IMR-90 (cell line): ENCODE results near the gene RIMBP3C. TPM values are rescaled to one million over a fixed set of nuclear protein-coding genes. Genes with fewer than 3 reads are reported as not detected.

Source experiments
- ATAC-seq: fragments of 200-7000 bp; cut with Tn5 transposase; 2 replicates; pipeline ENCODE4 v1.9.1; 2020; ENCODE audit warnings: low read depth, mild to moderate bottlenecking, moderate library complexity
- BruUV-seq: library from RNA; stranded (reverse); fragments of 400-500 nt; replicated peaks from 2 replicates; lab custom pipeline; 2021; lab: Mats Ljungman, UMichigan
- CTCF ChIA-PET: fragments of 300-600 bp; formaldehyde crosslinking; extraction: SDS; loops from one replicate; lab custom pipeline; 2021; ENCODE audit warnings: antibody characterized with exemption; lab: Yijun Ruan, JAX
- POLR2A ChIA-PET: fragments of 300-600 bp; sonication (Branson Sonifier 250); formaldehyde crosslinking; loops from one replicate; lab custom pipeline; 2022; ENCODE audit warnings: antibody characterized with exemption; ENCODE audit not compliant: unreplicated experiment; lab: Charles Lee
- DNase-seq: peaks from one replicate; pipeline ENCODE4 v3.0.0; 2013
- H2AFZ ChIP-seq: replicated peaks from 2 replicates; pipeline ENCODE3; 2013; ENCODE audit warnings: low read length, mild to moderate bottlenecking; ENCODE audit not compliant: poor library complexity
- H2AK5ac ChIP-seq: 2 replicates; pipeline ENCODE4 v1.6.1; 2013; ENCODE audit warnings: low read depth, low read length, inconsistent platforms
- H2AK9ac ChIP-seq: replicated peaks from 2 replicates; pipeline ENCODE3; 2013; ENCODE audit warnings: mild to moderate bottlenecking, low read depth, low read length, moderate library complexity; ENCODE audit not compliant: poor library complexity
- H2BK120ac ChIP-seq: 2 replicates; pipeline ENCODE4 v1.6.1; 2013; ENCODE audit warnings: low read depth, low read length, inconsistent platforms
- H2BK15ac ChIP-seq: 3 replicates; pipeline ENCODE4 v1.6.1; 2013; ENCODE audit warnings: low read depth, low read length, inconsistent platforms
- H2BK20ac ChIP-seq: 2 replicates; pipeline ENCODE4 v1.6.1; 2013; ENCODE audit warnings: low read depth, mild to moderate bottlenecking, inconsistent platforms, low read length, moderate library complexity
- H2BK5ac ChIP-seq: 2 replicates; pipeline ENCODE4 v1.6.1; 2013; ENCODE audit warnings: mild to moderate bottlenecking, low read depth, low read length, inconsistent platforms; ENCODE audit not compliant: poor library complexity, severe bottlenecking
- H3K14ac ChIP-seq: replicated peaks from 2 replicates; pipeline ENCODE4 v1.6.1; 2013; ENCODE audit warnings: low read depth, low read length, inconsistent platforms
- H3K18ac ChIP-seq: 2 replicates; pipeline ENCODE4 v1.6.1; 2013; ENCODE audit warnings: low read depth, low read length, control low read depth
- H3K23ac ChIP-seq: 2 replicates; pipeline ENCODE4 v1.6.1; 2013; ENCODE audit warnings: low read depth, low read length, inconsistent platforms
- H3K27ac ChIP-seq: 2 replicates; pipeline ENCODE4 v1.5.1; 2013; ENCODE audit warnings: mild to moderate bottlenecking, control low read depth, low read length; ENCODE audit not compliant: insufficient read depth
- H3K27me3 ChIP-seq: 2 replicates; pipeline ENCODE4 v1.6.1; 2013; ENCODE audit warnings: low read length; ENCODE audit not compliant: control insufficient read depth, insufficient read depth
- H3K36me3 ChIP-seq: 2 replicates; pipeline ENCODE4 v1.6.1; 2013; ENCODE audit warnings: low read length, mixed read lengths; ENCODE audit not compliant: control insufficient read depth, insufficient read depth
- H3K4ac ChIP-seq: 2 replicates; pipeline ENCODE4 v1.6.1; 2013; ENCODE audit warnings: low read depth, low read length, inconsistent platforms
- H3K4me1 ChIP-seq: 2 replicates; pipeline ENCODE4 v1.6.1; 2013; ENCODE audit warnings: low read length, mixed read lengths; ENCODE audit not compliant: control insufficient read depth, insufficient read depth
- H3K4me2 ChIP-seq: 2 replicates; pipeline ENCODE4 v1.6.1; 2013; ENCODE audit warnings: low read depth, mild to moderate bottlenecking, control low read depth, low read length, moderate library complexity
- H3K4me3 ChIP-seq: 2 replicates; pipeline ENCODE4 v1.5.1; 2013; ENCODE audit warnings: low read depth, mild to moderate bottlenecking, control low read depth, low read length, moderate library complexity; ENCODE audit not compliant: insufficient read depth
- H3K56ac ChIP-seq: 2 replicates; pipeline ENCODE4 v1.6.1; 2013; ENCODE audit warnings: low read length, inconsistent platforms; ENCODE audit not compliant: insufficient read depth; ENCODE audit errors: extremely low read depth
- H3K79me1 ChIP-seq, 2 experiments: 2 replicates each; pipeline ENCODE4 v1.6.1; 2013; ENCODE audit warnings: low read length in 2 of 2, inconsistent platforms in 1 of 2, low read depth in 1 of 2
- H3K9ac ChIP-seq: 2 replicates; pipeline ENCODE4 v1.6.1; 2013; ENCODE audit warnings: low read depth, low read length, control low read depth
- H3K9me1 ChIP-seq: 2 replicates; pipeline ENCODE4 v1.6.1; 2013; ENCODE audit warnings: low read length, inconsistent platforms; ENCODE audit not compliant: insufficient read depth
- H3K9me3 ChIP-seq: 2 replicates; pipeline ENCODE4 v1.6.1; 2013; ENCODE audit warnings: low read length; ENCODE audit not compliant: control insufficient read depth, insufficient read depth
- H4K20me1 ChIP-seq: 2 replicates; pipeline ENCODE4 v1.6.1; 2013; ENCODE audit warnings: low read length, inconsistent platforms; ENCODE audit not compliant: insufficient read depth
- H4K5ac ChIP-seq: 2 replicates; pipeline ENCODE4 v1.6.1; 2013; ENCODE audit warnings: mild to moderate bottlenecking, low read depth, low read length, control low read depth
- H4K8ac ChIP-seq, 2 experiments: 2 replicates each; pipeline ENCODE4 v1.6.1; 2013; ENCODE audit warnings: low read depth in 2 of 2, low read length in 2 of 2, control low read depth in 1 of 2, inconsistent platforms in 1 of 2
- H4K91ac ChIP-seq: 2 replicates; pipeline ENCODE4 v1.6.1; 2013; ENCODE audit warnings: low read depth, low read length, inconsistent platforms; ENCODE audit not compliant: insufficient read depth
- BHLHE40 ChIP-seq: fragments of 150-350 bp; IDR thresholded peaks from 2 replicates; pipeline ENCODE4 v1.6.1; 2016; ENCODE audit warnings: mild to moderate bottlenecking, low read depth, low read length
- CEBPB ChIP-seq: IDR thresholded peaks from 2 replicates; pipeline ENCODE4 v1.6.1; 2012; ENCODE audit warnings: low read depth, low read length, improper control_type of control experiment
- CHD1 ChIP-seq: IDR thresholded peaks from 2 replicates; pipeline ENCODE4 v1.6.1; 2012; ENCODE audit warnings: low read depth, low read length, improper control_type of control experiment
- ELK1 ChIP-seq: fragments of 150-350 bp; IDR thresholded peaks from 2 replicates; pipeline ENCODE4 v1.6.1; 2016; ENCODE audit warnings: low read depth, mild to moderate bottlenecking, low read length, moderate library complexity, borderline replicate concordance
- FOS ChIP-seq: fragments of 150-350 bp; IDR thresholded peaks from 2 replicates; pipeline ENCODE4 v1.6.1; 2016; ENCODE audit warnings: low read depth, low read length
- MAFK ChIP-seq: IDR thresholded peaks from 2 replicates; pipeline ENCODE4 v1.6.1; 2012; ENCODE audit warnings: low read depth, low read length, improper control_type of control experiment
- MAZ ChIP-seq: IDR thresholded peaks from 2 replicates; pipeline ENCODE4 v1.6.1; 2012; ENCODE audit warnings: low read depth, mild to moderate bottlenecking, low read length, improper control_type of control experiment, moderate library complexity, borderline replicate concordance
- MXI1 ChIP-seq: IDR thresholded peaks from 2 replicates; pipeline ENCODE4 v1.6.1; 2012; ENCODE audit warnings: low read depth, mild to moderate bottlenecking, low read length, moderate library complexity, borderline replicate concordance
- NFE2L2 ChIP-seq: fragments of 150-350 bp; IDR thresholded peaks from 2 replicates; pipeline ENCODE4 v1.6.1; 2016; ENCODE audit warnings: low read depth, mild to moderate bottlenecking, low read length
- POLR2A ChIP-seq: IDR thresholded peaks from 2 replicates; pipeline ENCODE4 v1.6.1; 2012; ENCODE audit warnings: mild to moderate bottlenecking, low read depth, low read length
- RAD21 ChIP-seq: IDR thresholded peaks from 2 replicates; pipeline ENCODE4 v1.6.1; 2012; ENCODE audit warnings: low read length, improper control_type of control experiment
- RCOR1 ChIP-seq: IDR thresholded peaks from 2 replicates; pipeline ENCODE4 v1.6.1; 2012; ENCODE audit warnings: mild to moderate bottlenecking, low read length, improper control_type of control experiment; ENCODE audit not compliant: insufficient replicate concordance
- RFX5 ChIP-seq: IDR thresholded peaks from 2 replicates; pipeline ENCODE4 v1.8.0; 2012; ENCODE audit warnings: low read depth, mild to moderate bottlenecking, low read length, moderate library complexity
- SMC3 ChIP-seq: fragments of 150-350 bp; IDR thresholded peaks from 2 replicates; pipeline ENCODE4 v1.6.1; 2016; ENCODE audit warnings: low read depth, mild to moderate bottlenecking, antibody characterized with exemption, low read length, moderate library complexity
- WGBS, 2 experiments: methylation state at CpG; one replicate each; pipeline versions ENCODE4 v1.1.5 to v1.1.7; 2013; ENCODE audit warnings: missing lambda C conversion rate in 2 of 2; ENCODE audit not compliant: insufficient read length in 1 of 2; ENCODE audit errors: extremely low coverage in 2 of 2; 5-methylcytosine and 5-hydroxymethylcytosine counted together
- dilution Hi-C: fragments of 300-500 bp; cut with HindIII; formaldehyde crosslinking; loops from one replicate; pipeline ENCODE4 v1.14.3; 2018; ENCODE audit warnings: low sequenced_read_pairs; ENCODE audit not compliant: unreplicated experiment
- in situ Hi-C: fragments of 300-500 bp; cut with MboI; formaldehyde crosslinking; loops from 3 replicates; pipeline ENCODE4 v1.14.3; 2019; ENCODE audit warnings: low sequenced_read_pairs, inconsistent platforms, mixed read lengths
- intact Hi-C: fragments of 100-400 bp; cut with micrococcal nuclease; formaldehyde crosslinking; loops from 2 replicates; pipeline ENCODE4 v1.10.0; 2022
- polyA plus RNA-seq, 3 experiments: library from polyadenylated mRNA; depleted of rRNA; stranded (reverse); fragments of >200 nt; gene quantifications; 2 replicates each; pipeline ENCODE4 v1.2.3, GENCODE V29; 2012; ENCODE audit warnings: low replicate concordance in 1 of 3
- total RNA-seq: library from RNA; depleted of rRNA; stranded (reverse); fragments of >200 nt; gene quantifications from 2 replicates; pipeline ENCODE4 v1.2.3, GENCODE V29; 2012
- TF ChIP-seq, protein P1 (sequence below): fragments of 150-350 bp; IDR thresholded peaks from 2 replicates; pipeline ENCODE4 v1.6.1; 2017; ENCODE audit warnings: mild to moderate bottlenecking, antibody characterized with exemption, low read length, low read depth
- TF ChIP-seq, protein P2 (sequence below): conservative IDR thresholded peaks from 2 replicates; pipeline ENCODE4 v1.5.1; 2012; ENCODE audit warnings: mild to moderate bottlenecking, low read depth, low read length, improper control_type of control experiment

RIMBP3C gene
- total and polyA plus RNA-seq, 2 of the 4 experiments (the other 2 are of a cell fraction): 0.05 to 0.36 TPM

- no peak overlapping the region for H2BK5ac ChIP-seq
- no peak overlapping the region for H3K4ac ChIP-seq
- no peak overlapping the region for H3K4me3 ChIP-seq
- no peak overlapping the region for H3K9ac ChIP-seq
- no peak overlapping the region for H3K18ac ChIP-seq
- H2AK5ac ChIP-seq: no peak overlapping the region
- H3K9me1 ChIP-seq: peaks cover 35% of the 10 kb centered on the region
- 0 out of 2 replicates have a peak overlapping the region, but pooled peaks have one; percentile 16 for H3K23ac ChIP-seq
- no peaks in the 10 kb centered on the region for H3K27me3 ChIP-seq
- H3K27ac ChIP-seq: no peak overlapping the region
- dilution Hi-C loops (no loop called here), in situ Hi-C loops (no loop called here), intact Hi-C loops (no loop called here)
- H3K79me1 ChIP-seq: peaks cover 17 to 81% of the 10 kb centered on the region in 2 experiments; a peak in 3 of 4 replicates
- POLR2A ChIA-PET: no interaction called here
- no peak overlapping the region for H2BK15ac ChIP-seq
- CTCF ChIA-PET: no interaction called here
- H2BK120ac ChIP-seq: no peak overlapping the region
- no peak overlapping the region for H4K5ac ChIP-seq
- no peak overlapping the region for H3K14ac ChIP-seq
- H3K36me3 ChIP-seq: peaks cover 17% of the 10 kb centered on the region
- no peak overlapping the region for H3K4me2 ChIP-seq
- H4K8ac ChIP-seq: no peak overlapping the region
- peaks cover 21% of the 10 kb centered on the region for H3K4me1 ChIP-seq
- ATAC-seq (no peak), DNase-seq (no peak)
- no peak overlapping the region for H2AK9ac ChIP-seq
- WGBS, 2 experiments: 96% methylated on average over 5 of the region's 8 CpGs; no CpG with 5 or more reads in 1 of the 2 experiments
- peaks cover 96% of the 10 kb centered on the region for H4K20me1 ChIP-seq
- H3K56ac ChIP-seq: no peak overlapping the region
- BruUV-seq: no TSS peak
- H2AFZ ChIP-seq: no peak overlapping the region
- H3K9me3 ChIP-seq: no peaks in the 10 kb centered on the region
- H2BK20ac ChIP-seq: no peak overlapping the region
- H4K91ac ChIP-seq: no peak overlapping the region
- TF ChIP-seq, protein P1, sequence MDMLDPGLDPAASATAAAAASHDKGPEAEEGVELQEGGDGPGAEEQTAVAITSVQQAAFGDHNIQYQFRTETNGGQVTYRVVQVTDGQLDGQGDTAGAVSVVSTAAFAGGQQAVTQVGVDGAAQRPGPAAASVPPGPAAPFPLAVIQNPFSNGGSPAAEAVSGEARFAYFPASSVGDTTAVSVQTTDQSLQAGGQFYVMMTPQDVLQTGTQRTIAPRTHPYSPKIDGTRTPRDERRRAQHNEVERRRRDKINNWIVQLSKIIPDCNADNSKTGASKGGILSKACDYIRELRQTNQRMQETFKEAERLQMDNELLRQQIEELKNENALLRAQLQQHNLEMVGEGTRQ: no peak
- TF ChIP-seq POLR2A (no peak), NFE2L2 (no peak), SMC3 (no peak), MAZ (no peak), MXI1 (no peak), RAD21 (no peak), CEBPB (no peak), BHLHE40 (no peak), CHD1 (no peak), RCOR1 (no peak), RFX5 (no peak), ELK1 (no peak), MAFK (no peak), FOS (no peak)
- TF ChIP-seq, protein P2, sequence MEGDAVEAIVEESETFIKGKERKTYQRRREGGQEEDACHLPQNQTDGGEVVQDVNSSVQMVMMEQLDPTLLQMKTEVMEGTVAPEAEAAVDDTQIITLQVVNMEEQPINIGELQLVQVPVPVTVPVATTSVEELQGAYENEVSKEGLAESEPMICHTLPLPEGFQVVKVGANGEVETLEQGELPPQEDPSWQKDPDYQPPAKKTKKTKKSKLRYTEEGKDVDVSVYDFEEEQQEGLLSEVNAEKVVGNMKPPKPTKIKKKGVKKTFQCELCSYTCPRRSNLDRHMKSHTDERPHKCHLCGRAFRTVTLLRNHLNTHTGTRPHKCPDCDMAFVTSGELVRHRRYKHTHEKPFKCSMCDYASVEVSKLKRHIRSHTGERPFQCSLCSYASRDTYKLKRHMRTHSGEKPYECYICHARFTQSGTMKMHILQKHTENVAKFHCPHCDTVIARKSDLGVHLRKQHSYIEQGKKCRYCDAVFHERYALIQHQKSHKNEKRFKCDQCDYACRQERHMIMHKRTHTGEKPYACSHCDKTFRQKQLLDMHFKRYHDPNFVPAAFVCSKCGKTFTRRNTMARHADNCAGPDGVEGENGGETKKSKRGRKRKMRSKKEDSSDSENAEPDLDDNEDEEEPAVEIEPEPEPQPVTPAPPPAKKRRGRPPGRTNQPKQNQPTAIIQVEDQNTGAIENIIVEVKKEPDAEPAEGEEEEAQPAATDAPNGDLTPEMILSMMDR: no peak
Observed at GRCh38 chr22:21589396-21589795, 38.1 kb upstream of the RIMBP3C start.
